Stimulated activated memory B cell treated with anti-CD40 and anti-IgM and Interleukin-4, amounts not matched to agents 10 μg/mL and 1 μg/mL and 100 μg/mL, for 72 hours (primary cell): ENCODE measurements around the gene TRPV3.
"Not testable (repeated sequence)": the region's sequence is repeated elsewhere in the genome, so short reads cannot be mapped to it uniquely, and the experiment has no call there.

Experiments
- ATAC-seq: fragments of 150-1000 bp; cut with Tn5 transposase; 2 replicates; pipeline ENCODE4 v1.10.0; 2021
- H3K27ac Mint-ChIP-seq: one replicate; pipeline ENCODE4 v1.8.0; 2022; ENCODE audit warnings: mild to moderate bottlenecking, mixed read lengths
- H3K27me3 Mint-ChIP-seq: one replicate; pipeline ENCODE4 v1.8.0; 2022; ENCODE audit warnings: mixed read lengths
- H3K36me3 Mint-ChIP-seq: one replicate; pipeline ENCODE4 v1.8.0; 2022; ENCODE audit warnings: mixed read lengths
- H3K4me1 Mint-ChIP-seq: one replicate; pipeline ENCODE4 v1.8.0; 2022; ENCODE audit warnings: mixed read lengths
- H3K4me3 Mint-ChIP-seq: one replicate; pipeline ENCODE4 v1.8.0; 2022; ENCODE audit warnings: mild to moderate bottlenecking, moderate library complexity, mixed read lengths
- H3K9me3 Mint-ChIP-seq: one replicate; pipeline ENCODE4 v1.8.0; 2022; ENCODE audit warnings: mixed read lengths

Gene TRPV3

GRCh38 chr17:3585826-3586225 is 28.2 kb upstream of the TRPV3 start:
- H3K27me3 Mint-ChIP-seq: no peaks in the 10 kb centered on the region
- H3K4me3 Mint-ChIP-seq: no peak overlapping the region
- no peak for ATAC-seq
- peaks cover 7% of the 10 kb centered on the region for H3K4me1 Mint-ChIP-seq
- no peak overlapping the region for H3K27ac Mint-ChIP-seq
- no peaks in the 10 kb centered on the region for H3K9me3 Mint-ChIP-seq
- H3K36me3 Mint-ChIP-seq: peaks cover 53% of the 10 kb centered on the region

- no peak for ATAC-seq
- Mint-ChIP-seq H3K4me1 (no peaks in the 10 kb centered on the region), H3K27ac (no peak overlapping the region), H3K36me3 (peaks cover 37% of the 10 kb centered on the region), H3K27me3 (no peaks in the 10 kb centered on the region), H3K4me3 (no peak overlapping the region), H3K9me3 (no peaks in the 10 kb centered on the region)
Measured at GRCh38 chr17:3583456-3583855, 25.8 kb upstream of the TRPV3 start.

GRCh38 chr17:3582915-3583314 is 25.3 kb upstream of the TRPV3 start:
- no peak overlapping the region for H3K27ac Mint-ChIP-seq
- H3K27me3 Mint-ChIP-seq: no peaks in the 10 kb centered on the region
- ATAC-seq: no peak
- peaks cover 37% of the 10 kb centered on the region for H3K36me3 Mint-ChIP-seq
- H3K4me1 Mint-ChIP-seq: no peaks in the 10 kb centered on the region
- H3K9me3 Mint-ChIP-seq: no peaks in the 10 kb centered on the region
- no peak overlapping the region for H3K4me3 Mint-ChIP-seq

- peaks cover 13% of the 10 kb centered on the region for H3K36me3 Mint-ChIP-seq
- H3K27me3 Mint-ChIP-seq, H3K9me3 Mint-ChIP-seq, ATAC-seq, H3K27ac Mint-ChIP-seq, H3K4me1 Mint-ChIP-seq, H3K4me3 Mint-ChIP-seq: not testable (repeated sequence)
Measured at GRCh38 chr17:3578667-3579066, 21.1 kb upstream of the TRPV3 start.

- ATAC-seq: no peak
- H3K36me3 Mint-ChIP-seq: peaks cover 13% of the 10 kb centered on the region
- no peaks in the 10 kb centered on the region for H3K4me1 Mint-ChIP-seq
- no peaks in the 10 kb centered on the region for H3K9me3 Mint-ChIP-seq
- no peak overlapping the region for H3K4me3 Mint-ChIP-seq
- no peaks in the 10 kb centered on the region for H3K27me3 Mint-ChIP-seq
- no peak overlapping the region for H3K27ac Mint-ChIP-seq
Measured at GRCh38 chr17:3576970-3577369, 19.4 kb upstream of the TRPV3 start.

GRCh38 chr17:3575511-3575910 is 17.9 kb upstream of the TRPV3 start:
- no peak for ATAC-seq
- Mint-ChIP-seq H3K27me3 (no peaks in the 10 kb centered on the region), H3K9me3 (no peaks in the 10 kb centered on the region), H3K27ac (no peak overlapping the region), H3K4me3 (no peak overlapping the region), H3K36me3 (peaks cover 7% of the 10 kb centered on the region), H3K4me1 (no peaks in the 10 kb centered on the region)

- Mint-ChIP-seq H3K9me3 (no peaks in the 10 kb centered on the region), H3K27me3 (no peaks in the 10 kb centered on the region), H3K36me3 (peaks cover 6% of the 10 kb centered on the region), H3K4me1 (no peaks in the 10 kb centered on the region), H3K4me3 (no peak overlapping the region), H3K27ac (no peak overlapping the region)
- no peak for ATAC-seq
Measured at GRCh38 chr17:3574231-3574630, 16.6 kb upstream of the TRPV3 start.

GRCh38 chr17:3573246-3574100 is 15.9 kb upstream of the TRPV3 start:
- ATAC-seq: peak; percentile 31
- Mint-ChIP-seq H3K27ac (no peak overlapping the region), H3K9me3 (no peaks in the 10 kb centered on the region), H3K36me3 (peaks cover 6% of the 10 kb centered on the region), H3K4me1 (no peaks in the 10 kb centered on the region), H3K4me3 (no peak overlapping the region), H3K27me3 (no peaks in the 10 kb centered on the region)

- Mint-ChIP-seq H3K27ac (no peak overlapping the region), H3K4me1 (no peaks in the 10 kb centered on the region), H3K27me3 (no peaks in the 10 kb centered on the region), H3K4me3 (no peak overlapping the region), H3K9me3 (no peaks in the 10 kb centered on the region), H3K36me3 (peaks cover 13% of the 10 kb centered on the region)
- no peak for ATAC-seq
Measured at GRCh38 chr17:3572231-3572630, 14.6 kb upstream of the TRPV3 start.

GRCh38 chr17:3571043-3571900 is 13.7 kb upstream of the TRPV3 start:
- no peaks in the 10 kb centered on the region for H3K9me3 Mint-ChIP-seq
- ATAC-seq: peak; percentile 67
- H3K36me3 Mint-ChIP-seq: peaks cover 15% of the 10 kb centered on the region
- H3K27ac Mint-ChIP-seq: no peak overlapping the region
- no peak overlapping the region for H3K4me3 Mint-ChIP-seq
- H3K4me1 Mint-ChIP-seq: no peaks in the 10 kb centered on the region
- no peaks in the 10 kb centered on the region for H3K27me3 Mint-ChIP-seq

- ATAC-seq: no peak
- H3K27me3 Mint-ChIP-seq: no peaks in the 10 kb centered on the region
- no peaks in the 10 kb centered on the region for H3K9me3 Mint-ChIP-seq
- H3K27ac Mint-ChIP-seq: no peak overlapping the region
- H3K4me1 Mint-ChIP-seq: no peaks in the 10 kb centered on the region
- peaks cover 21% of the 10 kb centered on the region for H3K36me3 Mint-ChIP-seq
- H3K4me3 Mint-ChIP-seq: no peak overlapping the region
Measured at GRCh38 chr17:3569534-3570137, 12.0 kb upstream of the TRPV3 start.

GRCh38 chr17:3566551-3566950 is 8.9 kb upstream of the TRPV3 start:
- peaks cover 21% of the 10 kb centered on the region for H3K36me3 Mint-ChIP-seq
- no peaks in the 10 kb centered on the region for H3K9me3 Mint-ChIP-seq
- no peaks in the 10 kb centered on the region for H3K27me3 Mint-ChIP-seq
- H3K27ac Mint-ChIP-seq: no peak overlapping the region
- no peak overlapping the region for H3K4me3 Mint-ChIP-seq
- peaks cover 20% of the 10 kb centered on the region for H3K4me1 Mint-ChIP-seq
- ATAC-seq: no peak

GRCh38 chr17:3565143-3565542 is 7.5 kb upstream of the TRPV3 start:
- H3K27ac Mint-ChIP-seq: no peak overlapping the region
- H3K36me3 Mint-ChIP-seq: peaks cover 21% of the 10 kb centered on the region
- ATAC-seq: no peak

GRCh38 chr17:3564241-3564640 is 6.6 kb upstream of the TRPV3 start:
- not testable (repeated sequence) for H3K9me3 Mint-ChIP-seq, H3K27ac Mint-ChIP-seq, H3K4me3 Mint-ChIP-seq, ATAC-seq, H3K27me3 Mint-ChIP-seq
- Mint-ChIP-seq H3K4me1 (peaks cover 26% of the 10 kb centered on the region), H3K36me3 (peaks cover 15% of the 10 kb centered on the region)

More at GRCh38 chr17:3565143-3565542, 7.5 kb upstream of the TRPV3 start:
- no peaks in the 10 kb centered on the region for H3K27me3 Mint-ChIP-seq
- H3K9me3 Mint-ChIP-seq: no peaks in the 10 kb centered on the region
- H3K4me1 Mint-ChIP-seq: peaks cover 20% of the 10 kb centered on the region
- no peak overlapping the region for H3K4me3 Mint-ChIP-seq

GRCh38 chr17:3559270-3559645 is 1.6 kb upstream of the TRPV3 start:
- Mint-ChIP-seq H3K27me3 (no peaks in the 10 kb centered on the region), H3K27ac (peak overlapping the region; percentile 90), H3K4me1 (peaks cover 69% of the 10 kb centered on the region), H3K36me3 (peaks cover 14% of the 10 kb centered on the region), H3K4me3 (peak overlapping the region; percentile 94), H3K9me3 (no peaks in the 10 kb centered on the region)
- ATAC-seq: no peak
